HG02970 (cell line): ENCODE results near the gene RPL22L1.
"Not testable (repeated sequence)": the region's sequence is repeated elsewhere in the genome, so short reads cannot be mapped to it uniquely, and the experiment has no call there.

ENCODE experiments used
- ATAC-seq: cut with Tn5 transposase; IDR thresholded peaks from one replicate; pipeline ENCODE4 v1.9.1; 2021; ENCODE audit warnings: mild to moderate bottlenecking, moderate library complexity, moderate number of reproducible peaks; ENCODE audit not compliant: unreplicated experiment, low FRiP score

The RPL22L1 gene

DNA sequence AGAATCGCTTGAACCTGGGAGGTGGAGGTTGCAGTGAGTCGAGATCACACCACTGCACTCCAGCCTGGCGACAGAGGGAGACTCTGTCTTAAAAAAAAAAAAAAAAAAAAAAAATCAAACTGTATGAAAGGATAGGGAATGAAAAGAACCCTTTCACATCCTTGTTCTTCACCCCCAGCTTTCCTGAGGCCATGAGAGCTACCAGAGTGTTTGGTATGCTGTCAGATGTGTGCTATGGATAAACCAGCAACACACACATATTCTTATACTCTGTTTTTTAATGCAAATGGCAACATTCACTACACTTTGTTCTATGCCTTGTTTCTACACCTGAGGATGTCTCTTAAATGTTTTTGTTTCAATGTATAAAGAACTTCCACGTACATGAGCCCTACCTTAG lies 33.5 kb downstream of the RPL22L1 start:
- no peak for ATAC-seq

GRCh38 chr3:170835336-170835735 lies 34.7 kb downstream of the RPL22L1 start:
- ATAC-seq = no peak

DNA sequence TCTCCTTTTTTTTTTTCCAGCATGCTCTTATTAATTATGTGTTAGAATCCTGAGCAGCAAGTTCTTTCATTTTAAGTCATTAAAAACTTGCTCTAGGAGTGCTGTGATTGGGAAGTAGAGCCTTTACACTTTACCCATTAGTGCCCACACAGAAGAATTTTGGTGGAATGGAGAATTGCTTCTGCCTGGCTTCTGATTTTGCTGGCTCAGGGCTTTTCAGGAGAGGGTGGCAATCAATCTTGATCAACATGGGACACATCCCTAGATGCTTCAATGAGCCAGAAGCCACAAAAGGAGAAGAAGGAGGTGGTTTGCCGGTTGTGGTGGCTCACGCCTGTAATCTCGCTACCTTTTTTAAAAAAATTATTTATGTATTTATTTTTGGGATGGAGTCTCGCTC lies 39.4 kb downstream of the RPL22L1 start:
- ATAC-seq = no peak

DNA sequence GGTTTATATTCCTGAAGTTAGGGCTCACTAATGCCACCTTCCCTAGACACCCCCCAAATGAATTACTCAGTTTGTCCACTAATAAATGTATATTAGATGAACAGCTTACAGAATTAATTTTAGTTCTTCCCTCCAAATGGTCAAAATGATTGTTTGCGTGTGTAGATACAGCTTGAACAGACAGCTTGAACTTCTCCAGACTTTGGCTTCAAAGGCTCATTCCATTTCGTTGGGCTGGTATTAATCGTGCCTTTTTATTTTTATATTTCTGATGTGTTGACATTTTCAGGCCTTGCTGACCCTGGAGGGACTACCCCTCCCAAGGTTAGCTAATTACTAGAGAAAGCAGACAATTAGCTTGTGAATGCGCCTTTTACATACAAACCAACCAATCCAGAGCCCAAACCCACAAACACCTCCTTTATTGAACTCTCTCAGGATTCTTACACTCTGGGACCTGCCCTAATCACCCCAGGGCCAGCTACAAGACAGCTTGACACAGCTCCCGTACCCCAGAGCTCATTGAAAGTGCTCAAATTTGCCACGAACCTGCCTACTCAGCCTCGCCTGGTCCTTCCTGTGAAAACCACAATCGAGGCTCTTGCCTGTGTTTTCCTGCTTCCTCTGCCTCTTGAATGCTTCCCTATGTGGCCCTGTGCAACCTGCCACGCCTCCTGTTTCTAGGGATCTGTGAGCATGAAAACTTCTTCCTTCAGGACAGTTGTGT lies 40.3 kb downstream of the RPL22L1 start:
- ATAC-seq = no peak

DNA sequence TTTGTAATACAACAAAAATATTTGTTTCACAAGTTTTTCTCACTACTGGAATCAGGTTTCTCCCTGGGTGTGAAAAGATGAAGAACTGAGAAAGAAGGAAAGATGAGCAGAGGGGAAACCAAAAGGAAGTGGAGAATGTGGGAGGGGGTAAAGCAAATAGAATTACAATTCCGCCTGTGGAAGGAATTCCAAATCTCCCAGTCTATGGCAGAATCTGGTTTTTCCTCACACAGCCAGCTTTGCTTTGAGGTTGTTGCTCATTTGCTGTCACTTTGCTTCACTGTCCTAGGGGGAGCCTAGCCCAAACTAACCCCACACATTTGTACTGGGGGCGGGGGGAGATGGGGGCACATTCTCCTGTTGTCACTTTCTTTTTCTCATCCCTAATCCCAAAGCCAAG lies 43.9 kb downstream of the RPL22L1 start:
- no peak for ATAC-seq

DNA sequence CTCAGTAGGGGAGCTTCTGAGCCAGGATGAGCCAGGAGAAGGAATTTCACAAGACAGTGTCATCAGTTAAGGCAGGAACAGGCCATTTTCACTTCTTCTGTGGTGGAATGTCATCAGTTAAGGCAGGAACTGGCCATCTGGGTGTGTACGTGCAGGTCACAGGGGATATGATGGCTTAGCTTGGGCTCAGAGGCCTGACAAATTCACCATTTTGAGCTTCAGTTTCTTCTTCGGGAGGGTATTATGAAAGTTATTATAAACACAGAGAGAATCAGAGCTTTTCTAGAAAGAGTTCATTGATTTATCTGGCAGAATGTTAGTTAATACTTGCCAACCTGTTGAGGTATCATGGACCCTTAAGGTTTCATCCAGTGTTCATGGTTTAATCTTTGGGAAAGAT lies 46.4 kb downstream of the RPL22L1 start:
- ATAC-seq = not testable (repeated sequence)

GRCh38 chr3:170818325-170818724 lies 51.7 kb downstream of the RPL22L1 start:
- ATAC-seq = not testable (repeated sequence)

- not testable (repeated sequence) for ATAC-seq
These were observed 52.5 kb downstream of the RPL22L1 start for GRCh38 chr3:170817471-170817870.

- no peak for ATAC-seq
These were observed 53.2 kb downstream of the RPL22L1 start for GRCh38 chr3:170816841-170817240.

- no peak for ATAC-seq
These were observed 53.7 kb downstream of the RPL22L1 start for GRCh38 chr3:170816341-170816740.

DNA sequence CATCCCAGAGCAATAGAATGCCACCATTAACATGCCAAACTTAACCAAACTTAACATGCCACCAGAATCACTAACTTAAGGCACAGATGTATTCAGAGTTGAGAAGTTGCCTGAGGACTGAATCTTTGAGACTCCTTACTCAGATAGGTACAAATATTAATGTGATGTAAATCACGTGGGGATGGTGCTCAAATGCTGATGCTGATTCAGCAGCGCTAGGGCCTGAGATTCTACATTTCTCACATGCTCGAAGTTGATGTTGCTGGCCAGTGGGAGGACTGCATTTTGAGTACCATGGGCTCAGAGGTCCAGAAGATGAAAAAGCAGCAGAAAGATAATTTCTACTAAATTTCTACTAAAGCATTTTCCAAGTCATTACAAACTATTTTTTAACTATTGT lies 54.1 kb downstream of the RPL22L1 start:
- no peak for ATAC-seq

- ATAC-seq = no peak
These were observed 54.7 kb downstream of the RPL22L1 start for GRCh38 chr3:170815340-170815739.
